ENCODE results near the gene MEX3D.
A peak's percentile ranks its signal among the peaks of the same experiment; 100 is the strongest.

Gene MEX3D

GRCh38 chr19:1518471-1518870, 49.7 kb downstream of the MEX3D start:
- DNase-seq (ENCODE audit: low read depth in 2 of 2) = no peak

DNA sequence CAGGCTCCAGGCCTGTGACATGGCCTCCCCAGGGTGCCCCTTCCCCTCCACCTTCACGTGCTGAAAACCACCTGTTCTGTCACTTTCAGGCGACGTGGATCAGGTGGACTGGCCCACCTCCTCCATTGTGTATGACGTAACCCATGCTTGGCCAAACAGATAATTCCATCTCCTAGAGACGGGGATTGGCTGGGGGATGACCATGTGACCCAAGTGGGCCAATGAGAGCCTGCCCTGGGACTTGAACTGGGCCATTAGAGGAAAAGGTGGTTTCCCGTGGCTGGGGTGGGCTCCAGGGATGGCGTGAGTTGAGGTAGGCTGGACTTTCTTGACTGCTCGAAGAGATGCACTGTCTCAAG, 51.8 kb downstream of the MEX3D start:
- DNase-seq (ENCODE audit: low read depth in 2 of 2) = no peak

DNA sequence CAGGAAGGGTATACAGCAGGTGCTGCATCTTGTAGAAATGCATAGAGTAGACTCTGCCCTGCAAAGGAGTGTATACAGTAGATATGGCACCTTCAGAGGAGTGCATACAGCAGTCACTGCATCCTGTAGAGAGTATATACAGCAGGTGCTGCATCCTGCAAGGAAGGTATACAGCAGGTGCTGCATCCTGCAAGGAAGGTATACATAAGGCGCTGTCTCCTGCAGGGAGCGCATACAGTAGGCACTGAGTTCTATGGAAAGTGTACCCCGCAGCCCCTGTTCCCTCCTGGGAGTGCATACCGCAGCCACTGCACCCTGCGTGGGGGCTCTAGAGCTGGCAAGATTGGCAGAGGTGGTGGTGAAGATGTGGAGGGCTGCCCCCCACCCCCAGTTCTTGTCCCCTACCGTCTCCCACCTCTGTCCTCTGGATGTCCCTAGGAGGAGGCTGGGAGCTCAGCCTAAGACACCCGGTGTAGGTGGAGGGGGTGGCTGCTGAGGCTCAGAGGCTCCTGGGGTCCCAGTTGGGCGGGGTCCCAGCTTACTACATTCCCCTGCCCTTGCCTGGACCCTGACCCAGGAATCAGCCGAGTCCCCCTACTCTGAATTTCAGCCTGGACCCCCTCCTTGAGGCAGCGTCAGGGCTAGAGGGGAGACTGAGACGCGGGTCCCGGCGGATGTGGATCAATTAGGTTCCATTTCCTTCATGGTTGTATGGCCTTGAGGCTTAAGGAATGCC, 53.0 kb downstream of the MEX3D start:
- DNase-seq (ENCODE audit: low read depth in 2 of 2) = no peak

DNA sequence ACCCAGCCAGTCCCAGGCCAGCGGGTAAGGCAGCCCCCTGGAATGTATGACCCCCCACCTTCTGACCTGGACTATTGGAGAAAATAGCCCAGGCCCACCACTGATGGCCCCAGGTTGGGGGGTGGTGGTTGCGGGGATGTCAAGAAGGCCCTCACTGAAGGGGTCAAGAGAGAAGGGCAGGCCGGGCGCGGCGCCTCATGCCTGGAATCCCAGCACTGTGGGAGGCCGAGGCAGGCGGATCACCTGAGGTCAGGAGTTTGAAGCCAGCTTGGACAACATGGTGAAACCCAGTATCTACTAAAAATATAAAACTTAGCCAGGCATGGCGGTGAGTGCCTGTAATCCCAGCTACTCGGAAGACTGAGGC, 53.8 kb downstream of the MEX3D start:
- no peak for DNase-seq (ENCODE audit: low read depth in 2 of 2)

- peak; percentile 35 to 53 for DNase-seq (ENCODE audit: low read depth in 2 of 2)
Measured at GRCh38 chr19:1513499-1514294, 54.4 kb downstream of the MEX3D start.

DNA sequence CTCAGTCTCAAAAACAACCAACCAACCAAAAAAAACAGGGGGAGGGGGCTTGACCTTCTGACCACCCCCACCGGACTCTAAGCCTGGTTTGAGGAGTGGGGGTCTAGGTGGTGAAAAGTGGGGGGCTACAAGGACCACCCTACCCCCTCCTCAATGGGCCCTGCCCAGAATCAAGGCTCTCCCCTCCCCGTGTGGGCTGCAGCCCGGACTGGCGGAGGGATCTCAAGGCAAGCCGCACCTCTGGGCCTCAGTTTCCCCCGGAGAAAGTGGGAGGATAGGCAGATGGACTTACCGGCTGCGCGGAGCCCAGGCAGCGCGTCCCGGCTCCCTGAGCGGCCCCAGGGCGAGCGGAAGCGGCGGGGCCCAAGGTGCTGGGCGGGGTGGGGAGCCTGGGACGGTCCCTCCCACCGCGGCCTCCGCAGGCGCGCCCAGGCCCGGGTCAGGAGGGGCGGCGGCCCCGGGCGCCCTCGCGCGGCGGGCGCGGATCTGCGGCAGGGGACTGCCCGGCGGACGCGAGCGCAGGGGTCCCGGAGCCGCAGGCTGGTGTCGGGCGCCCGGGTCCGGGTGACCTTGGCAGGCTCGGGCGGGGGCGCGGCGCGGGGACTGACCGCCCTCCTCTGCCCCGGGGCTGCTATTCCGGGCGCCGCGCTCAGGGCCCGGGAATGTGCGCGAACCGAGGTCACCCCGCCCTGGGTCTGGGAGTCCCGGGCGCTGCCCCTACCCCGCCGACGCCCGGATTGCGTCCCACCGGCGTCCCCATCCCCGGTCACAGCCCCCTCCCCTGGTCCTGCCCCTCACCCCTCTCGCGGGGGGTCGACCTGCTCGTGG, 55.2 kb downstream of the MEX3D start, which contains the start of gene ADAMTSL5:
TSS of gene ADAMTSL5 (minus strand) at position 349 of the 828 bp plus-strand sequence. CDS start 2,076 bp downstream, outside the sequence.
- peak; percentile 6 to 64 for DNase-seq (ENCODE audit: low read depth in 2 of 2)

- no peak for DNase-seq (ENCODE audit: low read depth in 2 of 2)
Measured at GRCh38 chr19:1511318-1512317, 56.5 kb downstream of the MEX3D start.

GRCh38 chr19:1510807-1511206, 57.3 kb downstream of the MEX3D start:
- DNase-seq (ENCODE audit: low read depth in 2 of 2) = no peak

- no peak for DNase-seq (ENCODE audit: low read depth in 2 of 2)
Measured at GRCh38 chr19:1510442-1510806, 57.7 kb downstream of the MEX3D start.

DNA sequence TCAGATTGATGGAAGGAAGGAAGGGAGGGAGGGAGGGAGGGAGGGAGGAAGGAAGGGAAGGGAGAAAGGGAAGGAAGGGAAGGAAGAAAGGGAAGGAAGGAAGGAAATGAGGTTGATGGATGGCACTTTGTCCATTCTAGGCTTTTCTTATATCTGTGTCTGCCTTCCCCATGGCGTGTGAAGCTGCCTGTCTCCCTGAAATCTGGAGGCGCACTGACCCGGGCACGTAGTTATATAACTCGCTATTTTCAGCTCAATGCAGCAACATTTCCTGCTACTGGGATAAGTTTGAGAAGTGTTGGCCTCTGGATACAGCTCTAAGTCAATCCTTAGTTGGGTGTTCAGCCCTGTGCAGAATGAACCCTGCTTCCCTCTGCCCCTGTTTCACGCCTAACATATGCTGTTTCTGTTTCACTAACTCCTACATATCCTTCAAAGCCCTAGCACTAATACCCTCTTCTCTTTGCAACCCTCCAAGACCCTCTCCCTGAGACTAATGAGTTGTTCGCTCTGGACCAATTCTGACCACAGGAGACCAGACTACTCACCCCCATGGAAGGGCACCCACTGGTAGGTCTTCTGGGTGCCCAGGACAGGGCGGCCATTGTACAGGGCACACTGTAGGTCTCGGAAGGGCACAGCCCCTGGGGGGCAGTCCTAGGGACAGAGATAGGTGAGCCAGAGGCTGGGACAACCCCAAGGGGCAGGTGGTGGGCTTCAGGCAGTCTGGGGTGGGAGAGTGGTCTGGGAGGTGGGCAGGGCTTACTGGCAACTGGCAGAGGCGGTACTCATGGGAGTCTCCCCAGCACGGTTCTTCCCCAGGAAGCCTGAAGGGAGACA, 58.3 kb downstream of the MEX3D start:
- no peak for DNase-seq (ENCODE audit: low read depth in 2 of 2)

GRCh38 chr19:1508507-1508856, 59.6 kb downstream of the MEX3D start:
- no peak for DNase-seq (ENCODE audit: low read depth in 2 of 2)

GRCh38 chr19:1507763-1508506, 60.2 kb downstream of the MEX3D start:
- DNase-seq (ENCODE audit: low read depth in 2 of 2) = peak; percentile 82 to 86

DNA sequence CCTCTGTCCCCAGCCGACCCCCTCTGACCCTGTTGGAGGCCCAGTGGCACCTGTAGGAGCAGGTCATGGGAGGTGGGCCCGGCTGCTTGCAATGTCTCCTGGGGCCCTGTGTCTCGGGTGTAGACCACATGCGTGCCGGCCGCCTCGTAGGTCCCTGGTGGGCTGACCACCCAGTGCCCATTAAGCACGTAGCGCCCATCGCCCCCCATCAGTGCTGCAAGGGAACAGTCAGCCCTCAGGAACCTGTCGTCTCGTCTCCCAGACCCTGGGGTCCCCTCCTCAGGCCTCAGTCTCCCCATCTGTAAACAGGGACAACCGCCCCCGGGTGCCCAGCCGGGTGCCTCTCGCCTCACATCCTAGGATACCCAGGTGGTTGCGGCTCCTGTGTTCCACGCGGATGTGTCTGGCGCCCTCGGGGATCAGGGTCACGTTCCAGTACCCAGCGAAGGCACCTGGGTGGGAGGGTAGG, 60.9 kb downstream of the MEX3D start:
- no peak for DNase-seq (ENCODE audit: low read depth in 2 of 2)

DNA sequence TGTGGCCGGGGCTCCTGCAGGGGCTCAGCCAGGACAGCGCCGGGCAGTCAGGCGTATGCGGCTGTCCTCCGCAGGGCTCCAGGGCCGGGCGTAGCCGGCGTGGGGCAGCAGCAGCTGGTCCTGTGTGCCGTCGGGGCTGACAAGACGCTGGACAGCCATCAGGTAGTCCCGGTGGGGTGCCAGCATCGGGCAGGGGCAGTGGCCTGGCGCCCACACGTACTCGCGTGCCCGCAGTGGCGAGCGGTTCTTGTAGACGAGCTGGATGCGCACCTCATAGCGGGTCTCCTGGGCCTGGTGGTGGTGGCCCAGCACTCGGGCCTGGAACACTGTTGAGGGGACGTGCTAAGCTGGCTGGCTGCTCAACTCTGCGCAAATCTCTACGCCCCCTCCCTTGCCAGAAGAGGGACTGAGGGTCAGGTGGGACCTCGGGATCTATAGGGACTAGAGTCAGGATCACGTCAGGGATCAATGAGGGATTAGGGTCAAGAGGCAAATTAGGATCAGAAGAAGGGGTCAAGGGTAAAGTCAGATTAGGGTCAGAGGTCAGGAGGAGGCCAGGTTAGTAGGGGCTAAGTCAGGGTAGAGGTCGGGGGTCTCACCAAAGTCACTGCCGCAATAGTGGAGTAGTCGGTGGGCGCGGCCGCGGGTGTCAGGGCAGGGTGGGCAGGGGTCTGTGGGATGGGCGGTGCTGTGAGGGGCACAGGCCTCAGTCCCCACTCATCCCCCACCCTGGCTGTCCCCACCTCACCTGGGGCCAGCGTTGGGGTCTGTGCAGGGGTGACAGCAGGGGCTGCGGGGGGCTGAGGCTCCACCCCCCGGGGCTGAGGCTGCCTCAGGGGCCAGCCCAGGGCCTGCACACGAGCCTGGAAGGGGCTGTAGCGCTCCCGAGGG, 61.9 kb downstream of the MEX3D start:
- DNase-seq (ENCODE audit: low read depth in 2 of 2) = no peak

GRCh38 chr19:1505012-1505411, 63.1 kb downstream of the MEX3D start:
- no peak for DNase-seq (ENCODE audit: low read depth in 2 of 2)

Measured in stimulated activated CD8-positive, alpha-beta memory T cell treated with anti-CD3 and anti-CD28 coated beads, Interleukin-7, amount 100 ng/mL, for 4 hours (primary cell).